B cell (primary cell): ENCODE measurements around the gene CFAP65.

ENCODE experiments used
- CTCF ChIP-seq: fragments of 200-600 bp; IDR thresholded peaks from one replicate; pipeline ENCODE4 v1.8.0; 2022; ENCODE audit warnings: antibody characterized with exemption, mild to moderate bottlenecking
- EZH2 ChIP-seq: IDR thresholded peaks from 2 replicates; pipeline ENCODE4 v1.6.1; 2012; ENCODE audit warnings: borderline replicate concordance, low read depth, mild to moderate bottlenecking, moderate library complexity, low read length; ENCODE audit not compliant: insufficient read depth, poor library complexity, severe bottlenecking

DNA sequence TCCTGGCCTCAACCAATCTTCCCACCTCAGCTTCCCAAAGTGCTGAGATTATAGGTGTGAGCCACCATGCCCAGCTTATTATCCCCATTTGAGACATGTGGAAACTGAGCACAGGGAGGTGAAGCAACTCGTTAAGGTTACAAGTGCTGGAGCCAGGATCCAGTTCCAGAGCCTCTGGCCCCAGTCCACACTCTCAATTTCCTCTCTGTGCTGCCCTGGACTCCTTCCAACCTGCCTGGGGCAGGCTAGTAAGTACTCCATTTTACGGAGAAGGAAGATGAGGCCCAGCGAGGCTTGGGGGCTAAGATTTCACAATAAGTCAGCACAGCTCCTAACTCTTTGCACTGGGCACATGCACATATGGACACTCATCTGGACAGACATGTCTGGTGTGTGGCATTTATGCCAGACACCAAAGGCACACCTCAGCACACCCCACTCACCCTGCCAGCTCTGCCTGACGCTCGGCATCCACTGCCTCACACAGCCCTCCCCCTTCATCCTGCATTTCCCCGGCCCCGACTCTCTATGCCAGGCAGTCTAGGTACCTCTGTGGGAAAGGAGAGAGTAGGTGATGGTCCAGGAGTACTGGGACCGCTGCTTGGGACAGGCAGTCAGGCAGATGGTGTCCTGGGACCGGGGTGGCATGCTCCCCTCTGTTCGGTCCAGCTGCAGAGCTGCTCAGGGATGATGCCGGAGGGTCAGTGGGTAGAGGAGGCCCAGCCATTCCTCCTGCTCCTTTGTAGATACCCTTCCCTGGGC lies 20.5 kb downstream of the CFAP65 start:
- TF ChIP-seq CTCF: no peak
- no peak for TF ChIP-seq EZH2
